ENCODE measurements around the gene TAC4.

GRCh38 chr17:49887744-49888360, 40.0 kb upstream of the TAC4 start:
- TF ChIP-seq CTCF (IDR thresholded peaks at IDR 0.05; ENCODE audit: low read depth, low read length, poor library complexity, severe bottlenecking) (no peak), EZH2phosphoT487 (IDR thresholded peaks at IDR 0.05; ENCODE audit: borderline replicate concordance, low read length) (no peak)
